HG02759 (cell line): ENCODE data around the gene GULP1.

Source experiments
- ATAC-seq: cut with Tn5 transposase; IDR thresholded peaks from one replicate; pipeline ENCODE4 v1.9.1; 2021; ENCODE audit warnings: mild to moderate bottlenecking, moderate library complexity; ENCODE audit not compliant: unreplicated experiment

The GULP1 gene

DNA sequence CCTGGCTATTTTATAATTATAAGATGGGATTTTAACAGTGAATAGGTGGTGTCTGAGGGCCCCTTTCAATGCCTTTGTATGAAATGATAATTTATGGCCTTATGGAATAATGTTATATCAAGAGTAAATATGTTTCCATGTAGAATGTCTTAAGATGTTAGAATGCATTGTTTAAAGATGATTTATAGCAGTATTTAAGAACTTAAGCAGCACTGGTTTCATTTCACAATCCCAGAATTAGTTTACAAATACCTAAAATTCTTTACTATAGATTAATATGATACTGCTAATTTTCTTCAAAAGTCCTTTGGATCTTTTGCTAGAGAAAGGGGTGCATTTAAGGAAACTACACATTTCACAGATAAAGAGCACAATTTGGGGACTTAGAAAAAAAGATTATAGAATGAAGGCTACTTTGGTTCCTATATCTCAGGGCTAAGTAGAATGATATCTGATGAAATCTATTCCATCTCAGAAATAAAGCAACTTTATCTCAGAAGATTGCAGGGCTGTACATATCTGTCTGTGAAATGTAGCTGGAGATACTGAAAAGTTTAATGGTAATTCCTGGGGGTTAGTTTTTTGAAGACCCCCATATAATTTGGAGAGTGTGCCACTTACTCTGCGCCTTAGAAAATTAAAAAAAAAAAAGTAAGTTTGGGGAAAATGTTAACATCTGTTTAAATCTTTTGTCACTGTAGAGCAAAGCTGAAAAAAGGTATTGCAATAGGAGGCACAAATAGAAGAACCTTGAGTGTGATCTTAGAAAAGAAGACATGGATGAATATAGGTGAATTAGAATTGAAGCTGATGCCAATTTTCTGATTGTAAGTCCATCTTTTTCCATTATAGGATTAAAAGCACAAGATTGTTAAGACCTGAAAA lies 123.4 kb downstream of the GULP1 start:
- ATAC-seq, result no peak

DNA sequence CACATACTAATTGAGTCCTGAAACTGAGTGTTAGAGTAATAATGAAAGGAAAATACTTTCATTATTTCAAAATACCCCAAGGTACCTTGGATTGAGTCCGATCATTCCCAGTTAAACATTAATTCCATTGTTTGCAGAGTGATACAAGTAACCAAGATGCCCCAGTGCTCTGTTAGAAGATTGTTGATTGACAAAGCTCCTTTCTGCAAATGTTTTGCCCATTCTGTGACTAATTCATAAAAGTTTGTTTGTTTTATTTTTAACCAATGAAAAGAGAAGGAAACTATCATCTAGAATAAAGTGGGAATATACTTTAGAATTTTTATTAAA lies 124.0 kb downstream of the GULP1 start:
- peak; percentile 64 for ATAC-seq

DNA sequence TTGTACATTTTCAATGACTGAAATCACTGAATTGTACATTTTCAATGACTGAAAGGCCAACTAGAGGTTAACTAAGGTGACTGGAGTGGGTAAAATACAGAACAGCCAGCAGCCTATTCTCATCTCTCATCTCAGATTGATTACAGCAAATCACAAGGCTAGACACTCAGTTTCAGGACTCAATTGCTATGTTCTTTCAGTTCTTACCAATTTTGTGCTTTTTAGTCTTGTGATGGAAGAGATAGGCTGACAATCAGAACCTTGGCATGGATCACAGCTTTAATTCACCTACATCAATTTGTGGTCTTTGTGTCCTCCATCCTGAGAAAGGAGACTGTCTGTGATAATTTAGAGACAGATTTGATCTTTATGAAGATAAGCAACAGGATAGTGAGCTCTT lies 124.7 kb downstream of the GULP1 start:
- ATAC-seq, result no peak

DNA sequence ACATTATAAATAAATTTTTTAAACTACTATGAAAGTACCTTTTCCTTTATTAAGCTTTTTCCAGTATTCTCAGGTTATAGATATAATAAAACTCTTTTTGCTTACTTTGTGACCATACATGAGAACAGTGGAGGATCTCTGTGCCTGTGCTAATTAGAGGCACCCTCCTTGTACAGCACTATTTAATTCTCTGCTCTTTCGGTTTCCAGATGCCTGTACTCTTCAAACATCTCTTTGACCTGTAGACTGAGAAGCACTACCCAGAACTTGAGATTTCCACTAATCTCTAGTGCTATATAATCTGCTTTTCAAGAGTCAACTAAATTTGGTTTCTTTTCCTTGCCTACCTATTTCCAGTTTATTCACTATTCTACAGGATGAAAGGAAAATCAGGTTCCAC lies 131.1 kb downstream of the GULP1 start:
- no peak for ATAC-seq

DNA sequence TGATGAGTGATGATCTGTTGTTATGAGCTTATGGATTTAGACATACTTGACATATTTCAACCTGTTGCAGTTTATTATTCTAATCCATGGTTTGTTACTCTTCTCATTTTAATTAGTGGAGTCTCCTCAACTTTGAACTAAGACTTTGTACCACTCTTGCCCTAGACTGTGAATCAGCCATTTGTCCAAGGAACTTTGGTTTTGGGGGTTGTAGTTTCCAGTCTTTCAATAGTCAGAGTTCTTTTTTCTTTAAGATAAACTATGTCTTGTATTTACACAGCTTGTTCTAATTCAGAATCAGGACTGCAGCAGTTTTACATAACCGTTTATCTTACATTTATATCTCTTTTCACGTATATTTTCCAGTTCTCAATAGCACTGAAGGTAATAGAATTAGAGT lies 133.6 kb downstream of the GULP1 start:
- ATAC-seq, result no peak

DNA sequence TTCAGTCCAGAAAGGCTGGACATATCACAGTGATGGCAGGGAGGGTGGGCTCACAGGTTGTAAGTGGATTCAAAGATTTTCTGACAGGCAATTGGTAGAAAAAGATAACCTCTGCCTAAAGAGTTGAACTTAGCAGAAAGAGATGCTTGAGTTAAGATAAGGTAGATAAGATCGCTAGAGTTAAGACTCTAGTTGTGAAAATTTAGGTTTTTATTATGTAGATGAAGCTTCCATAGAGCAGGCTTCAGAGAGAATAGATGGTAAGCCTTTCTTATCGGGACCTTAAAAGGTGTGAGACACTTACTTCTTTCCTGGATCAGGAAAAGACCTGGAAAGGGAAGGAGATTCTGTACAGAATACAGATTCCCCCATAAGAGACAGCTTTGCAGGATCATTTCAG lies 134.4 kb downstream of the GULP1 start:
- ATAC-seq, result no peak

DNA sequence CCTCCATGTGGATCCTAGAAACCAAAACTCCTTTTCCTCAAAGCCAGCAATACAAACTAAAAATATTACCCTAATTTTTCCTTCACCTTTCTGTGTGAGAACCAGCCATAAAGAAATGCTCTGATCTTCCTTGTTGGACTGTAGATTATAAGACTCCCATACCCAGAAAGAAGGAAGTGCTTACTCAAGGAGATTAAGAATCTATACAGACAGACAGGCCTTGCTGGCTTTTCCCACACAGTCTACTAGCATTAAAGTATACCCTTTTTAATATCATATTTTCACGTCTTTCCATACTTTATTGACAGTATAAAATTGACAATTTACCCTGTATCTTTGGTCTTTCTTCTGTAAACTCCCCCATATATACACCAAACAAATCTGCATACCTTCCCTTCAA lies 139.0 kb downstream of the GULP1 start:
- ATAC-seq, result no peak

DNA sequence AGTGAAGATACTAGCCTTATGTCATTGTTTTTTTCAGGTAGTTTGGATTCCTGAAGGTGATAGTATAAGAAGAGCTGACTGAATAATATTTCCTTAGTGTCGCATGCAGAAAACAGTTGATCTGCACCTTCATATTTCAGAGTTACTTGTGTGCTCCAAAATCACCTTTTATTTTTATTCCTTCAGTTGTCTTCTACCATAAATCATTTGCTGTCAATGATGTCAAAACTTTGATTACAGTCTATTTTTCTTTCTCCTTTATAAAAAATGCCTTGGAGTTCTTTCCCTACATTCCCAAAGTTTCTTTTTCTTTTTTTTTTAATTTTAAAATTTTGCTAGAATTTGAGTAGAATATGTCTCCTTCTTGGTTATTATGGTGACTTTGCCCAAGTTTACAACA lies 142.3 kb downstream of the GULP1 start:
- no peak for ATAC-seq

DNA sequence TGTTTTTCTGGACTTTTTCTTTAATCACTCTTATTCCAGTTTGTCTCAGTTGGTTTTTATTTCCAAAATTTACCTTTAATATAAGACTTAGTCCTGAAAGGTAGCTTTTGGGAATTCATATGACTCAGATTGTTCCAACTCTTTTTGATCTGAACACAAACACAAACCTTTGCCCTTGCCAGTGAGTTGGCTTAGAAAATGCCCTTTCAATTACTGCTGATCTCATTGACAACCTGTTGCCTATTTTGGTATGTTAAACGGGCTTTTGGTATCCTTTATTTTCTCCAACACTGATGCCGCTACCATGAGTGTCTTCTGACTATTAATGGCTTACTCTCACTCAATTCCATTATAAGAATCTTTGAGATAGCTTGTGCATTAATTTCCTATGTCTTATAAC lies 143.4 kb downstream of the GULP1 start:
- ATAC-seq, result no peak

DNA sequence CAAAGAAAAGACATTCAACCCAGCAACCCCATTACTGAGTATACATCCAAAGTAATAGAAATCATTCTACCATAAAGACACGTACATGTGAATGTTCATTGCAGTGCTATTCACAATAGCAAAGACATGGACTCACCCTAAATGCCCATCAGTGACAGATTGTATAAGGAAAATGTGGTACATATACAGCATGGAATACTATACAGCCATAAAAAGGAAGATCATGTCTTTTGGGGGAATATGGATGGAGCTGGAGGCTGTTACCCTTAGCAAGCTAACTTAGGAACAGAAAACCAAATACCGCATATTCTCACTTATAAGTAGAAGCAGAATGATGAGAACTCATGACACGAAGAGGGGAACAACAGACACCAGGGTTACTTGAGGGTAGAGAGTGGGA lies 145.9 kb downstream of the GULP1 start:
- no peak for ATAC-seq

DNA sequence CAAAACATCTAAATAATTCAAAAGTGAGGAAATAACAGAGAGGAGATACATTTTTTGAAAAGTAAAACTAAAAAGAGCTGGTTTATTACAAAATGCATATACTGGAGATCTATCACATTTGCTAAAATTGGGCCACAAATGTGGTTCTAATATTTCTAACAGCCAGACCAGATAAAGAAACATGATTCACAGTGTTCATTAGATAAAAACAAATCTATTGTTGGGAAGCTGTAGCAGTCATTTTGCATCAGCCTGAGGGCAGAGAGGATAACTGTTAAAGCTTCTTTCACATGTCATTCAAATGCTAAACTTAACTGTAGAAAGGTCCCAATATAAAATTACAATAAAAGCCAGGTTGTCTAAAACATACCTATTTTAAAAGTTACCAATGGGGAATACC lies 148.3 kb downstream of the GULP1 start:
- ATAC-seq, result no peak

DNA sequence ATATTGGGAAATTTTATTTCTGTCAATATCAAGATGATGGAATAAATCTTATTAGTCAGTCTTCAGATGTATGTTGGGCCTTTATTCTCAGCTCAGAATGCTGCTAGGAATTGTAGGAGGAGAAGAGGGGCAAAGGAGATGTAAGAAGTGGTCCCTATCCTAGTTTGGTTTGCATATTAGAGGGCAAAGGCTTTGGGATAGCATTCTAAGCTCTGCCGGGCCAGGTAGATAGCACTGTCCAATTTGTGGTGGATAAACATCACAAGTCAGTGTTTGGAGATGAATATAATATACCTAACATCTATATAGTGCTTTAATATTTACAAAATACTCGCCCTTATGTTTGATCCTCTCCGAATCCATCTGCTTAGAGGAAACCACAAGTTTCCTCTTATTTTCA lies 149.2 kb downstream of the GULP1 start:
- ATAC-seq, result no peak

DNA sequence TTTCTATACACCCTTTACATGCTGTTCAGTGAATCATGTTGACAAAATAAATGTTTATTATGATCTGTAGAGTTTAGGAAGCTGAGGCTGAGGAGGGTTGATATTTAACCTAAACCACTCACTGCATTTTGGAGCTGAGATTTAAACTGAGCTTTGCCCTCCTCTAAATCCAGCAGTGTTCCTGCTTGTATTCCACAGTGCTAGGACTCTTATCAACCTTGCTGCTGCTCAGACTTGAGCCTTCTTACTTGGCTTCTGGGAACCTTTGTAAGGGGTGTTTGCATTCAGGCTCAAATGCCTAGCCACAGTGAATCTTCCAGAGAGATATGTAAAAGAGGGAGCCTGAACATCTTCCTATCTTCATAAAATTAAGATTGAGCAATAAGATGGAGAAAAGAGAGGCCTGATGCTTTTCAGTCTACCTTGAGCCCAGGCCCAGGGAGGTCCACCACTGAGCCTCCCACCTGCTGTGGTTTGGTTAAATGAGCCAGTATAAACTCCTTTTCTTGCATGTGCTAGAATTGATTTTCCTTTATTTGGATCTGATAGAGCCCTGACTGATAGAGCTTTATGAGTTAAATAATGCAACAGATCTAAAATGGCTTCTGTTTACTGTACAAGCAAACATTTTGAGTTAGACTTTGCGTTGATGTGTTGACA lies 149.7 kb downstream of the GULP1 start:
- ATAC-seq, result no peak

DNA sequence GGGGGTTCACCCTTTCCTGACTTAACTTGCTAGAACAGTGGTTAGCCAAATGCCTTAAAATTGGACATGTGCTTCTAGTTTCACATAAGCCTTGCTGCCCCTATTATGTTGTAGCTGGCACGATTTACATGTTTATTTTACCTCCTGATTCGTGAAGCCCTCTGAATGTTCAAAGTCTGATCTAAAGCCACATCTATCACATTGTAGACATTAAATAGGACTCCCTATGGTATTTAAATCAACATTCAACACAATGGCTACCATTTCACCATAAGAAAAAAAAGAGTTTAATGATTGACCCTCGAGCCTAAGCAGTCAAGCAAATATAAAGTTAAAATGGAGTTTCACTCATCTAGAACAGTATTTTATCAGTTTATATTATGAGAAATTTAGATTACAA lies 151.5 kb downstream of the GULP1 start:
- ATAC-seq, result no peak

DNA sequence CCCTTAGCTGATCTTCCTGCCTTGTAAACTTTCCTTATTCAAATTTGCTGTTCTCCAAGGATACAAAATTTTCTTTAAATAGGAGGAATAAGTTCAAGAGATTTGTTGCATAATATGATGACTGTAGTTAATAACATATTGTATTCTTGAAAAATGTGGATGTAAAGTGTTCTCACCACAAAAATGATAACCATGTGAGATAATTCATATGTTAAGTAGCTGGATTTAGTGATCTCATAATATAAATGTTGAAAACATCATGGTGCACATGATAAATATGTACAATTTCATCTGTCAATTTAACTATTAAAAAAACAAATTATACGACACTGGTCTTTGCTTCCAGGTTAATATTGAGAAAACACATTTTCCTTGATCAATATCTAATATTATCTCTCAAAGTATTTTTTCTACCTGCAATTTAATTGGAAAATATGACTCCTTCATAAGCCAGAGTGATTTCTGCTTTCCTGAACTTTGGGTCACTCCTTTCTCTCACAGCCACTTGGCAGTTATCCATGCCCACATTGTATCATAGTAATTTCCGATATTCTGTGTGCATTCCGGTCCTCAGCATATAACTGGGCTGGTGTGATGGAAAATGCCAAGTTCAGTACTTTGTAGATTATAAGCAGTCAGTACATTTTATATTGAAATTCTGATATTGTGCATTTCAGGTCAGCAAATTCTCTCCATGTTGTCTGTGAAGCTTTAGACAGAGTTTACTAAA lies 152.6 kb downstream of the GULP1 start:
- ATAC-seq, result no peak

DNA sequence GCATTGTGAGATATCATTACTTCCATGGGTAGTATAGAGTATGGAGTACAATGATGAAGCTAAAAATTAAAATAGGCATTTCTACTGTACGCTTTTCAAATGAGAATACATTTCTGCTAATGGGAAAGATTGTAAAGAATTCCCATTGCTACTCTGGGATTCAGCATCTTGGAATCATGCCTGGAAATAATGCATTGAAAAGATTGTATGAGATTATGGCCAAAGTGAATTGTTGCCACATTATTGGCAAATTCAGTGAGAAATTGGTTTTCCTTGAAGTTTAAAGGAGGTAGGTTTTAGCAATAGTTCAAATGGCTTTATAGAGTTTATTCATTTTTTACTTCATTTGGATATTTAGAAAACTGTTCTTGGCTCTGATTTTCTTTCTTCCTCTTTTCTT lies 157.9 kb downstream of the GULP1 start:
- ATAC-seq, result no peak

DNA sequence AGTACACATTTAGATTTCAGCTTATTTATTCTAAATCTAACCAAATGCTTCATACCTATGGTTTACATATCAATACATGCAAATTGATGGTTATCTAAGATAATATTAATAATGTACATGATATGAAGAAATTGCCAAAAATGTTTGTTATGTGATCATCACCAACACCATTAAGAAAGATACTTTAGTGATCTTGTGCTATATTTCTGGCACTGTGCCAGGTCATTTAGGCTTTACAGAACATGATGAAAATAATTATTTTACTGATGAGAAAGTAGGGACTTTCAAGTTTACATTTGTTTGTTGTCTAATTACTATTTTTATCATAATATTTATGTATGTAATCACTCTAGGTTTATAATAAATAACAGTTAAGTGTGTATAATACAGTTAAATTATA lies 158.3 kb downstream of the GULP1 start:
- ATAC-seq, result no peak

DNA sequence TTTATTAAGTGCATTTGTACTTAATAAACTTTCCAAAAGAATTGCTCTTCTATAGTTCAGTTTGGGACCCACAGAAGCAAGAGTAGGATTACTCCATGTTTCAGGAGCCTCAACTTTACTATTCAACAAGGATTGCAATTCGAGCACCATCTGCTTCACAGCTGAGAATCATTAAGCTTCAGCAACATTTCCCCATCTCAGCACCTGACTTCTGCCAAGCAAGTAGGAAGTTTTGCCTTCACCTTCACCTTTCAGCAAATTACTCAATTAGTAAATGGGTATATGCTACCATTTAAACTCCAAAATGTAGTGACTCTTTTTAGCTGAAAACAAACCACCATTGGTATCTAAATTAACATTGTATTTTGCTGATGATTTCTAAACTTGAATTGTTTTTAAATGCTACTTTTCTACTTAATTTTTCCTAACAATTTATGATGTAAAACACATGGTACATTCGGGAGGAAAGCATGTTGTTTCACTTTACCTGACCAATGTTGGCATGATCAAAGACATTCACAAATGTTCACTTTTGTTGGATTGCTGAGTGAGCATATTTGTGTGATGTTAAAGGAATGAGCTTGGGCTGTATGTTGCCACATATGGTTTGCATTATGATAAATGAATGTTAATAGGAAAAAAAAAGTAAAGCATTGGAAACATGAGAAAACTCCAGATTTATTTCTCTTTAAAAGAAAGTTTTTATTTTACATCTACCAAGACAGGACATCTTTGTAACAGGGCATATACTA lies 159.2 kb downstream of the GULP1 start:
- ATAC-seq, result no peak

DNA sequence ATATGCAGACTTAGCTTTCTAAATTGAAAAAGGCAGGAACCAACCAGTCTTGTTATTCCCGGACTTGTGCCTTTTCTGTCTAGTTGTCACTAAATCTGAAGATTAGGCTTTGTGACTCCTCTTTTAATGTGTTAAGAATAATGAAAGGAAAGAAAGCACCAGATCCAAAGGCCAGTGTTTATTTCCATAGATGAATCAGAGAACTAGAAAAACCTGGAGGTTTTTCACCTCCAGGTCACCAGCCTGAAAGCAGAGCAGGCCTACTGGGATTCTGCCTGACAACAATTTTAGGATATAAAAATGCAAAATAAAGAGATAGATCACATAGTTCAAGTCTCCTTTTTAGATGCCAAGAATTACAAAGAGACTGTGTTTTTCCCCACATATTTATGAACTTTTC lies 160.4 kb downstream of the GULP1 start:
- ATAC-seq, result no peak

DNA sequence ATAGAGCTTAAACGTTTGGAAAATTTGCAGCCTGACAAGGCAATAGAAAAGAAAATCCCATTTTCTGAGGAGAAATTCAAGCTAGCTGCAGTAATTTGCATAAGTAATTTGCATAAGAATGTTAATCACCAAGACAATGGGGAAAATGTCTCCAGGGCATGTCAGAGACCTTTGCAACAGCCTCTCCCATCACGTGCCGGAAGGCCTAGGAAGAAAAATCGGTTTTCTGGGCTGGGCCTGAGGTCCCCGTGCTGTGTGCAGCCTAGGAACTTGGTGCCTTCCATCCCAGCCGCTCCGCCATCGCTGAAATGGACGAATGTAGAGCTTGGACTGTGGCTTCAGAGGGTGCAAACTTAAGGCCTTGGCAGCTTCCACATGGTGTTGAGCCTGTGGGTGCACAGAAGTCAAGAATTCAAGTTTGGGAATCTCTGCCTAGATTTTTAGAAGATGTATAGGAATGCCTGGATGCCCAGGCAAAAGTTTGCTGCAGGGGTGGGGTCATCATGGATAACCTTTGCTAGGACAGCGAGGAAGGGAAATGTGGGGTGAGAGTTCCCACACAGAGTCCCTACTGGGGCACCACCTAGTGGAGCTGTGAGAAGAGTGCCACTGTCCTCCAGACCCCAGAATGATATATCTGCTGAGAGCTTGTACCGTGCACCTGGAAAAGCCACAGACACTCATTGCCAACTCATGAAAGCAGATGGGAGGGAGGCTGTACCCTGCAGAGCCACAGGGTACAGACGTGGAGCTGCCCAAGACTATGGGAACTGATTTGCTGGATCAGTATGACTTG lies 164.6 kb downstream of the GULP1 start:
- ATAC-seq, result no peak

DNA sequence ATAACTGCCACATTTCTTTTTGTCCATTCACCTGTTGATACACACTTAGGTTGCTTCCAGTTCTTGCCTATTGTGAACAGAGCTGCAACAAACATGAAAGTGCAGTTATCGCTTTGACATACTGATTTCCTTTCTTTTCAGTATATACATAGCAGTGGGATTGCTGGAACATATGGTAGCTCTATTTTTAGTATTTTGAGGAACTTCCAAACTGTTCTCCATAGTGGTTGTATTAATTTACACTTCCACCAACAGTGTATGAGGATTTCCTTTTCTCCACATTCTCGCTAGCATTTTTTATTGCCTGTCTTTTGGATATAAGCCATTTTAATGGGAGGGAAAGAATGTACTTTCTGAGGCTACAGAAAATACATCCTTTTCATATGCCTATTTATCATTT lies 167.4 kb downstream of the GULP1 start:
- ATAC-seq, result no peak
